Left renal pelvis (tissue), 4 donors: ENCODE results near the gene TMIGD2. TPM values are rescaled to one million over a fixed set of nuclear protein-coding genes. Genes with fewer than 3 reads are reported as not detected.
"Not testable (repeated sequence)": the region's sequence is repeated elsewhere in the genome, so short reads cannot be mapped to it uniquely, and the experiment has no call there.

ENCODE experiments used
- DNase-seq, 4 donors: peaks; one replicate each; pipeline ENCODE4 v3.0.0-alpha.2; 2013; ENCODE audit warnings: low read depth in 4 of 4, low spot score in 3 of 4
- polyA plus RNA-seq, 4 donors: library from polyadenylated mRNA; unstranded; fragments of 120-200 nt; gene quantifications; one replicate each; pipeline ENCODE4 v1.2.1, GENCODE V29; 2013; ENCODE audit not compliant: insufficient read length in 4 of 4

TMIGD2 gene
- polyA plus RNA-seq, 4 donors: 0.21 to 0.56 (median 0.43) TPM; not detected in 1

DNA sequence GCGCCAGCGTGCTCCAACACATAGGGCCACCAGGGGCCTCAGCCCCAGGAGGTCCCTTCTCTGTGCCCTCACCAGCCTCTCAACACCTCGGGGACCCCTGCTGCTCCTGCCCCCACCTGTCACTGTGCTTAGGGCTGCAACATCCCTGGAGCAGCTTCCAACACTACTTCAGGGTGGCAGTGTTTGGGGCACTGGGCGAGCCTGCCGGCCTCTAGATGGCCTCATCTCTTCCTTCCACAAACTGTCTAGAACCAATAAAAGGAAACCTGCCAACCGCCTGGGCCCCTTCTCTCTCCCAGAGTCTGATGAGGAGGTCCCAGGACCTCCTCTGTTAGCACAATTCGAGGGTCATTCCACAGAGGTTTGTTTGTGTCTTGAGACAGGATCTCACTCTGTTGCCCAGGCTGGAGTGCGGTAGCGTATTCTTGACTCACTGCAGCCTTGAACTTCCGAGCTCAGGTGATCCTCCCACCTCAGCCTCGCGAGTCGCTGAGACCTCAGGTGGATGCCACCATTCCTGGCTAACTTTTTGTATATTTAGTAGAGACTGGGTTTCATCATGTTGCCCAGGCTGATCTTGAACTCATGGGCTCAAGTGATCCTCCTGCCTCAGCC, 33.3 kb downstream of the TMIGD2 start:
- no peak for DNase-seq

DNA sequence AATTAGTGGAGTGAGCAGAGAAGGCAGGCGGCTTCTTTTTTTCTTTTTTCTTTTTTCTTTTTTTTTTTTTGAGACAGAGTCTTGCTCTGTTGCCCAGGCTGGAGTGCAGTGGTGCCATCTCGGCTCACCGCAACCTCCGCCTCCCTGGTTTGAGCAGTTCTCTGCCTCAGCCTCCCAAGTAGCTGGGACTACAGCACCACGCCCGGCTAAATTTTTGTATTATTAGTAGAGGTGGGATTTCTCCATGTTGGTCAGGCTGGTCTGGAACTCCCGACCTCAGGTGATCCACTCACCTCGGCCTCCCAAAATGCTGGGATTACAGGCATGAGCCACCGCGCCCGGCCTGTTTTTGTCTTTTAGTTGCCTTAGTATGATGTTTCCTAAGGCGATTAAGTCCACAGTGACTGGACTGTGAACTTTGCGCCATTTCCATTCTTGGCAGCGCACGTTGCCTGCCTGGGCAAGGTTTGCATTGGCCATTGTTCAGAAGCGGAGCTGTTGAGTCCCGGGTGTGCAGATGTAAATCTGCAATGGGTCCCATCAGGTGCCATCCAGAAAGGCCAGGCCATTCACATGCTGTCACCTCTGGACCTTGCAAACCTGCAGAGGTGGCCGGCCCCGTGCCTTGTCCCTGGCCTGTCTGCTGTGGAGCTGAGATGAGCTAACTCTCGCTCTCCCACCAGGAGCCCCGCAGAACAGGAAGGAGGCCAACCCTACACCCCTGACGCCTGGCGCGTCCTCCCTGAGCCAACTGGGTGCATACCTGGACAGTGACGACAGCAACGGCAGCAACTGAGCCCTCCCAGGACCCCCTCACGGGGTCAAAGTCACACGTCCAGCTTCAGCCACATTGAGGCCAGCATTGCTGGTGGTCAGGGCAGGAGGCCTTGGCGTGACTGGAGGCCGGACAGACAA, 34.0 kb downstream of the TMIGD2 start:
- DNase-seq: no peak

DNA sequence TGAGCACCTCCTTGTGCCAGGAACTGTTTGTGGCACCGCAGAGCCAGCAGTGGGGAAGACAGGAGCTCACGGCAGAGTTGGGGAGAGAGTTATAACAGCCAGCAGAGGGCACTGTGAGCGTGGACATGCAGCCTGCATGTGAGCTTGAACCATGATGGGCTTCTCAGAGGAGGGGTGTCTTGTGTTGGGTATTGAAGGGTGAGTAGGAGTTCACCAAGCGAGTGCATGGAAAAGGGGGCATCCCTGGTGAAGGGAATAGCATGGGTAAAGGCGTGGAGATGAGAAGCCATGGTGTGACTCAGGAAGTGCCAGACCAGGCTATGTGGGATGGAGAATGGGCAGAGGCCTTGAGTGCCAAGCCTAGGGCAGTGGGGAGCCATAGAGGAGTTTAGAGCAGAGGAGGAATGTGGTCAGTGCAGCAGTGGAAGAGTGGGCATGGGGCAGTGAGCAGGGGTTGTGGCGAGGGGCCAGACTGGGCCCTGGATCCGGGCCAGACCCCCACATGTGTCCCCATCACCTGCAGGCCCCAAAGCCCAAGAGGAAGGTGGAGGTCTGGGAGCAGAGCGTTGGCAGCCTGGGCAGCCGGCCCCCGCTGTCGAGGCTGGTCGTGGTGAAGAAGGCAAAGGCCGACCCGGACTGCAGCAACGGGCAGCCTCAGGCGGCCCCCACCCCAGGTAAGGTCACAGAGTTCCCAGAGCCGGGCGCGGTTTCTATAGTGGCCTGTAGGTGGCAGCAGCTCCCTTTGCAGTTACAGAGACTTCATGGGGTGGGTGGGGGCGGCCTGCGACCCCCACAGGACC, 34.9 kb downstream of the TMIGD2 start:
- no peak for DNase-seq

DNA sequence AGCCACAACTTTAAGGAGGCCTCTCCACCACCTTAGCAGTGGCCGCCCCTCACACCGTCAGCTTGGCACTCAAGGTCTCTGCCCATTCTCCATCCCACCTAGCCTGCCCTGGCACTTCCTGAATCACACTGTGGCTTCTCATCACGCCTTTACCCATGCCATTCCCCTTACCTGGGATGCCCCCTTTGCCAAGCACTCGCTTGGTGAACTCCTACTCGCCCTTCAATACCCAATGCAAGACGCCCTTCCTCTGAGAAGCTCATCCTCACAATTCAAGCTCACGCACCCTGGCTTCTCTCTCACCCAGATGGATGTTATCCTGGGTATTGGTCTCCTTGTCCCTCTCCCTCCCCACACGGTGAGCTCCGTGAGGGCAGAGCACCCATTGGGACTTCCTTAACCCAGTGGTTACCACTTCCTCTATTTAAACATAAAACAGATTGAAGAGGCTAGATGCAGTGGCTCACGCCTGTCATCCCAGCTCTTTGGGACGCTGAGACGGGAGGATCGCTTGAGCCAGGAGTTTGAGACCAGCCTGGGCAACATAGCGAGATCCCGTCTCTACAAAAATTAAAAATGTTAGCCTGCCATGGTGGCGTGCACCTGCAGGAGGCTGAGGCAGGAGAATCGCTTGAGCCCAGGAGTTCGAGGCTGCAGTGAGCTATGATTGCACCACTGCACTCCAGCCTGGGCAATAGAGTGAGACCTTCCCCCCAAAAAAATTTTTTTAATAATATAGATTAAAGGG, 35.8 kb downstream of the TMIGD2 start:
- no peak for DNase-seq

DNA sequence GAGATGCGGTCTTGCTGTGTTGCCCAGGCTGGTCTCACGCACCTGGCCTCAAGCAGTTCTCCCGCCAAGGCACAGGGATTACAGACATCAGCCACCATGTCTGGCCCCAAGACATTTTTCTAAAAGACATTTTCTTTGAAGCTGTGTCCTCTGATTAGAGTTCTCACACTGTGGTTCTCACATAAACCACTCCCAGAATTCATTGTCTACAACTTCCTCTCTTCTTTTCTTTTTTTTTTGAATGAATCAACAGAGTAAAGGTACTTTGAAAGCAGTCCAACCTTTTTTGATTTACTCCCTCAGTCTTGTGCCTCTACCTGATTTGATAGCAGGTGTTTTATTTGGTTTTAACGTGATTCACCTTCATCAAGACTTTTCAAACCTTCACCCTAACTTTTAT, 37.4 kb downstream of the TMIGD2 start:
- DNase-seq: no peak

DNA sequence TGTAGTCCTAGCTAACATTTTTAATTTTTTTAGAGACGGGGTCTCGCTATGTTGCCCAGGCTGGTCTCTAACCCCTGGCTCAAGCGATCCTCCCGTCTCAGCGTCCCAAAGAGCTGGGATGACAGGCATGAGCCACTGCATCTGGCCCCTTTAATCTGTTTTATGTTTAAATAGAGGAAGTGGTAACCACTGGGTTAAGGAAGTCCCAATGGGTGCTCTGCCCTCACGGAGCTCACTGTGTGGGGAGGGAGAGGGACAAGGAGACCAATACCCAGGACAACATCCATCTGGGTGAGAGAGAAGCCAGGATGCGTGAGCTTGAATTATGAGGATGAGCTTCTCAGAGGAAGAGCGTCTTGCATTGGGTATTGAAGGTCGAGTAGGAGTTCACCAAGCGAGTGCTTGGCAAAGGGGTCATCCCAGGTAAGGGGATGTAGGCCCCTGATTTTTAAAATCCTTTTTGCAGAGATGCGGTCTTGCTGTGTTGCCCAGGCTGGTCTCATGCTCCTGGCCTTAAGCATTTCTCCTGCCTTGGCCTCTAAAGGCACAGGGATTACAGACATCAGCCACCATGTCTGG, 41.5 kb downstream of the TMIGD2 start:
- DNase-seq: no peak

DNA sequence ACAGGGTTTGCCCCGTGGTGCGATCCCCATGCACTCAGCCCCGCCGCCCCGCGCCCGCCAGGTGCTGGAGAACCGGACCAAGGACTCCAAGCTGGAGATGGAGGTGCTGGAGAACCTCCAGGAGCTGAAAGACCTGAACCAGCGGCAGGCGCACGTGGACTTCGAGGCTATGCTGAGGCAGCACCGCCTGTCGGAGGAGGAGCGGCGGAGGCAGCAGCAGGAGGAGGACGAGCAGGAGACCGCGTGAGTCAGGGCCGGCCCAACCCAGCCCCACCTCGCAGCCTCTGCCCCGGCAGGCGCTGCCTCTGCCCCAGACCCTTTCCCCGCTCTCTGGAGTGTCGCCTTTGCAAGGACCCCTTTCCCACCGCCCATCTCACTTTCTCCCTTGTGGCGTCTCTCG, 44.0 kb downstream of the TMIGD2 start:
- no peak for DNase-seq

DNA sequence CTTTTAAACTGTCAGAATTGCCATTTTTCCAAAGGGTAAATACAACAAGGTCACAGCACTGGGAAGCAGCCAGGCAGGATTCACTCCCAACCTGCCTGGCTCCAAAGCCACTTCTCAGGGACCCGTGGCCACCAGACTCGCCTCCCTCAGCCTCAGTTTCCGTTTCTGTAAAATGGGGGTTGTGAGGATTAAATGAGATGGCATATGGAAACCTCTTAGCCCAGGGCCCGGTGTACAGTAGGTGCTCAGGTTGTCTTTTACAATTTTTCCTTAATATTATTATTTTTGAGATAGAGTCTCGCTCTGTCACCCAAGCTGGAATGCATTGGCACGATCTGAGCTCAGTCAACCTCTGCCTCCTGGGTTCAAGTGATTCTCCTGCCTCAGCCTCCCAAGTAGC, 45.2 kb downstream of the TMIGD2 start:
- DNase-seq: no peak

DNA sequence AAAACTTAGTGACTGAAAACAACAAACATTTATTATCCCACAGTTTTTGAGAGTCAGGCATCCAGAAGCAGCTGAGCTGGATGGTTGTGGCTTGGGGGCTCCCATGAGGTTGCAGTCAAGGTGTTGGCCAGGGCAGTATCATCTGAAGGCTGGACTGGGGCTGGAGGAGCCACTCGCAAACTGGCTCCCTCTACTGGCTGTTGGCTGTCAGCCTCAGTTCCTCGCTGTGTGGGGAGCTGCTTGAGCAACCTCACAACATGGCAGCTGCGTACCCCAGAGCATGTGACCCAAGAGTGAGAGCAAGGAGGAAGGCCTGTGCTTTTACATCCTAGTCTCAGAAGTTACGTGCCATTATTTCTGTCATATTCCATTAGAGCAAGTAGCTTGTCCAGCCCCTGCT, 45.6 kb downstream of the TMIGD2 start:
- DNase-seq: no peak

DNA sequence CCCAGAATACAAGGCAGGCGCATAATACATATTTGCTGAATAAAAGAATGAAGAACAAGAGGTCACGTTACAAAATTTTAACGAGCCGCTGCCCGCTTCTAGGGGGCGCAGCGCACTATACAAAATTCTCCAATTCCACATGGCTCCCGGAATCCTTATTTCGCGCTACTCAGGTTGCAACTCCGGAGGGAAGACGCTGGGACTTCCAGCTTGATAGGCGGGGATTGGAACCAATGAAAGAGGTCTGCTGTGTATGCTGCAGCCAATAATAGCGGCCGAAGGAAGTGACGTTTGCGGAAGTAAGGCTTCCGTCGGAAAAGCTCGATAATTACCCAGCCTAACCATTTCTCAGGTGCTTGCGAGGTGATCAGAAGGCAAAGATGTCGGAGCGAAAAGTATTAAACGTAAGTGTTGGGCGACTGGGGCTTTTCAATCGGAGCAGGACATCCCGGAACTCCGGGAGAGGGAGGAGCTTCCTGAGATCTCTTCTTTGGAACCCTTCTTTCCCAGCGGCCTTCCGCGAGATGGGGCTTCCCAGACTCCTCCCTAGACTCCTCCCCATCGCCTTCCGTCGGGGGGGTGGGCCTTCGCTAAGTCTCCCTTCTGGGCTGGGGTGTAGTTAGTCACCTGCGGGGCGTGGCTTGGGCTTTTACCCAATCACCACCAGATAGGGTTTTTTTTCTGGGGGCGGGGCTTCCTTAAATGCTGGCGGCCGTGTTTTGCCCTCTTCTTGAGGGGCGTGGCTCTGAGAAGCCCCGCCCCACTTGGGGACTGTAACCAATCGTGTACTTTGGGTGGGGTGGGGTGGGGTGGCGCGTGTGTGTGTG, 55.2 kb downstream of the TMIGD2 start, which contains the start of gene YJU2:
YJU2 (plus strand) TSS at position 314 of the 827 bp plus-strand sequence; CDS start at position 381, 67 bp downstream.
- peak; percentile 98 to 99 (median 98) for DNase-seq

DNA sequence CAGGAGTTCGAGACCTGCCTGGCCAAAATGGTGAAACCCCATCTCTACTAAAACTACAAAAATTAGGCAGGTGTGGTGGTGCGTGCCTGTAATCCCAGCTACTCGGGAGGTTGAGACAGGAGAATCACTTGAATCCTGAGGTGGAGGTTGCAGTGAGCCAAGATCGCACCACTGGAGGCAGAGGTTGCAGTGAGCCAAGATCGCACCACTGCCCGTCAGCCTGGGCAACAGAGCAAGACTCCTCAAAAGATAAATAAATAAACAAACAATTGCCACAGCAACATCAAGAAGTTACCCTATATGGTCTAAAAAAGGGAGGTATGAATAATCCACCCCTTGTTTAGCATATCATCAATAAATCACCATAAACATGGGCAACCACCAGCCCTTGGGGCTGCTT, 56.3 kb downstream of the TMIGD2 start:
- DNase-seq: not testable (repeated sequence)

Other genes with a start within 250 kb of the TMIGD2 start
- gene ZBTB7A, start 235.5 kb downstream of the TMIGD2 start, polyA plus RNA-seq: 10 to 100 TPM in 1 of 4 donors, 1 to 10 TPM in 3; 7.3 to 14.7 (median 8.5) TPM
- 100 to 1,000 TPM in 2 of 4 donors, 10 to 100 TPM in 2; 92.8 to 140 (median 98.7) TPM for gene MAP2K2, start 178.3 kb downstream of the TMIGD2 start, polyA plus RNA-seq
- 1 to 10 TPM in 2 of 4 donors, under 1 TPM in 2; 0.37 to 1.2 (median 0.79) TPM for gene CREB3L3, start 148.8 kb downstream of the TMIGD2 start, polyA plus RNA-seq
- gene SIRT6, start 119.8 kb downstream of the TMIGD2 start, polyA plus RNA-seq: 10 to 100 TPM; 13.9 to 25.3 (median 17.9) TPM
- gene ANKRD24, start 119.7 kb downstream of the TMIGD2 start, polyA plus RNA-seq: 1 to 10 TPM in 3 of 4 donors, under 1 TPM in 1; 0.83 to 2.0 (median 1.4) TPM
- under 1 TPM; 0.22 to 0.72 (median 0.36) TPM for gene EBI3, start 72.9 kb downstream of the TMIGD2 start, polyA plus RNA-seq
- 10 to 100 TPM; 16.9 to 23.9 (median 20.1) TPM for gene YJU2, start 55.3 kb downstream of the TMIGD2 start, polyA plus RNA-seq
- 1 to 10 TPM; 1.8 to 5.7 (median 3.1) TPM for gene SHD, start 23.1 kb downstream of the TMIGD2 start, polyA plus RNA-seq
- gene FSD1, start 2.2 kb upstream of the TMIGD2 start, polyA plus RNA-seq: 1 to 10 TPM; 2.8 to 8.8 (median 5.4) TPM
- 10 to 100 TPM; 12.5 to 40.1 (median 18.0) TPM for gene STAP2, start 36.4 kb upstream of the TMIGD2 start, polyA plus RNA-seq
- gene MPND, start 41.2 kb upstream of the TMIGD2 start, polyA plus RNA-seq: 10 to 100 TPM; 14.1 to 30.4 (median 20.5) TPM
- 10 to 100 TPM; 56.1 to 77.6 (median 72.3) TPM for gene SH3GL1, start 98.2 kb upstream of the TMIGD2 start, polyA plus RNA-seq
- 10 to 100 TPM; 19.0 to 25.5 (median 22.8) TPM for gene CHAF1A, start 100.3 kb upstream of the TMIGD2 start, polyA plus RNA-seq
- gene UBXN6, start 155.4 kb upstream of the TMIGD2 start, polyA plus RNA-seq: 100 to 1,000 TPM in 1 of 4 donors, 10 to 100 TPM in 3; 82.7 to 125 (median 89.8) TPM
- 10 to 100 TPM; 62.6 to 88.6 (median 66.3) TPM for gene HDGFL2, start 169.9 kb upstream of the TMIGD2 start, polyA plus RNA-seq
- gene PLIN4, start 216.1 kb upstream of the TMIGD2 start, polyA plus RNA-seq: 1 to 10 TPM in 1 of 4 donors, under 1 TPM in 3; 0.43 to 2.1 (median 0.86) TPM
- gene PLIN5, start 232.8 kb upstream of the TMIGD2 start, polyA plus RNA-seq: 10 to 100 TPM in 1 of 4 donors, 1 to 10 TPM in 2, under 1 TPM in 1; 0.96 to 10.9 (median 3.0) TPM
- gene LRG1, start 237.6 kb upstream of the TMIGD2 start, polyA plus RNA-seq: under 1 TPM; 0.49 to 0.96 (median 0.81) TPM